ENCODE data around the gene LYRM1.
"Not testable (repeated sequence)": the region's sequence is repeated elsewhere in the genome, so short reads cannot be mapped to it uniquely, and the experiment has no call there.

LYRM1 gene, protein sequence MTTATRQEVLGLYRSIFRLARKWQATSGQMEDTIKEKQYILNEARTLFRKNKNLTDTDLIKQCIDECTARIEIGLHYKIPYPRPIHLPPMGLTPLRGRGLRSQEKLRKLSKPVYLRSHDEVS

DNA sequence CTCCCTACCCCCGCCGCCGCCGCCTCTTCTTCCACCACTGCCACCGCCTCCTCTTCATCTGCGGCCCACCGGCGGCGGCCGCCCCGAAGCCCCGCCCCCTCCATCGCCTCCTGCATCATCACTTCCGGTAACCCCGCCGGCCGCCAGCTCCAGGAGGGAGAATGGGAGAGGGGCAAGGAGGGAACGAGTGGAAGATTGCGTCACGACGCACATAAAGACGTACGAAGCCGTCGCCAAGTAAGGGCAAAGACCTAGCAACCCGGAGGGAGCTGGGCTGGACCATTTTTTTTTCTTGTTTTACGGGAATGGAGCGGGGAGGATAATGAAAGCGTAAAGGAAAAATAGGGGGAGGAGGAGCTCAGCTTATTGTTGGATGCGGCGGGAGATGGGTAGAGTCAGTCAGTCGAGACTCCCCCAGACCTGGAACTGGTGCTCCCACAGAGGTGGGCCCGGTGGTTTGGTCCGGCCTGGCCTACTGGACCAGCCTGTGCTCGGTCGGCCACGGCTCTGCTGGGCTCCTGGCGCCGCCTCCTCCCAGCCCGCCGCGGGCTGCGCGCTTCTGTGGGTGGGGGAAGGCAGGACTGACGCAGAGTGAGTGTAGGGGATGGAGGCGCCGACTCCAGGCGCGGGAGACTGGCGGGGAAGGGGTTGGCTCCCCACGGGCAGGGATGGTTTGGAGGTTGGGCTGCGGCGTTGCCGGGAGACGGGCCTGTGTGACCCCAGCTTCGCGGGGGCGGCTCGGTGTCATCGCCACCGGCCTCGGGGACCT, at the start of gene LYRM1, which contains the start of gene DCUN1D3:
LYRM1 (plus strand) TSS at position 473 of the 769 bp plus-strand sequence. CDS start 14,785 bp downstream, outside the sequence.
DCUN1D3 (minus strand) TSS at position 60 of the 769 bp plus-strand sequence. CDS start 37,820 bp downstream, outside the sequence.
- DNase-seq = peak; percentile 92

DNA sequence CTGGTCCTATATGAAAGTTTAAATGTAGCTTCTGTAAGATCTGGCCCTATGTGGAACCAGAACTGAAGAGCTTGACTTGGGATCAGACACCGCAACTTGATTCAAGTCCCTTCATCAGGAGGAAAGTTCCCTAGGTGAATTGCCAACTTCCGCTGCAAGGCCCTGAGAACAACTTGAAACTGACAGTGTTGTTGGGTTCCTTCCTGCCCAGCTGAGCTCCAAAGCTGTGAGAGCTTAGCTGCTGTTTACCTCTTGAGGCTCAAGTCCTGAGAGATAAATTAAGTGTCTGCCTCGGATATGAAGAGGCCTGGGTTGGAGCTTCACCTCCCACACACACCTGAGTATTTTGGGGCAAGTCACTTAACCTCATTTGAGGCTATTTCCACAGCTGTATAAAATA, 49.6 kb upstream of the LYRM1 start:
- DNase-seq = no peak

DNA sequence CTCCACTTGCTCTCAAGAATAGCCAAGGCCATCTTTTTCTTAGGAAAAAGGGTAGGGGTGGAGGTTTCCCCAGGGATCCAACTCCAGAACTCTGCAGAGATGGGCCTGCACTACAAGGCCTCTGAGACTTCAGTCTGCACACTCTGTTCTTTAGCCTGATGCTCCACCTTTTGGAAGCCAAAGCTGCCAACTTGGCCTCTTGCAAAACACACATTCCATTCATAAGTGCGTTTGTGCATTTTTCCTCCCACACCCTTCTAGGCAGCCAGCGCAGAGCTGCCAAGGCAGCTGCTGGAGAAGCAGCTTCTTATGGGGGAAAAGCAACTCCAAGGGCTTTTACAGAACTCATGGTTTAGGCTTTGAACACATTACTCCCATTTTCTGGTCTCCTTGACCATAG, 49.0 kb upstream of the LYRM1 start:
- no peak for DNase-seq

DNA sequence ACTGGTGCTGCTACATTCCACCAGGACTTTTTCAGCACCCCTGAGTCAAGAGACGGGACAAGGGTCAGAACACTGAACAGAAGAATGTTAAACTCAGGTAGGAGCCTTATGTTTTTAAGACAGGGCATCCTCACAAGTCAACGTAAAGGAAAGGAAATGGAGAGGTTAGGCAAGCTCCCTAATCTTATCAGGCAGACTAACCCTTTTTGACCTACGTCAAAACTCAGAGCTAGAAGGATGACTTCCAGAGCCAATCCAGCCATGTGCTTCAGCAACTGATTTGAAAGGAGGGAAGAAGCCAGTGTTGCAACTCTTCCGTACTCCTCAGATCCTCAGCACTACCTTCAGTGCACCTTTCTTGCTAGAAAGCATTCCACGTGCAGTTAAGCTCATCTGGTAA, 47.4 kb upstream of the LYRM1 start:
- DNase-seq = no peak

DNA sequence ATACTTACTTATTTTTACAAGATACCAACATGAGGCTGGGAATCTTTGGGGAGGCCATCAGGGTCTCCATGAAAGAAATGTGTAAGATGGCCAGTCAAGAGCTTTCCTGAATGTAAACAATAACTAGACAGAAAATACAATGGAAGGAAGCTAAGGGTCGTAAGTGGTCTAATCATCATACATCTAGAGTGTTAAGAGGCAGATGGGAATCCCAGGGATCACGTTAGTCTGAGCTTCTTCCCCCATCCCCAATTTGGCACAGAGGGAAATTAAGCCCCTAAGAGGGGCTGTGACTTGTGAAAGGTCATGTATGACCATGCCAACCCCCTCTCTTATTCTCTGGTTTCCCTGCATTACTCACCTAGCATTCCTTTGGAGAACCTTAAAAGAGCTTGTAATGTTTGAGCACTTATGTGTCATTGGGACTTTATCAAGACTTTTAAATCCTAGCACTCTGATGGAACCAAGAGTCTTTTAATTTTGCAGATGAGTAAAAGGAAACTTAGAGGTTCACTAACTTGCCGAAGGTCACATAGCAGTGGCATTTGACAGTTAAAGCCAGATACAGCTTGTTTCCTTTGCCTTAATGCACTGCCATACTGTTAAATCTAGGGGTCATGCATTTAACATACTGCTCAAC, 46.5 kb upstream of the LYRM1 start:
- DNase-seq = no peak

DNA sequence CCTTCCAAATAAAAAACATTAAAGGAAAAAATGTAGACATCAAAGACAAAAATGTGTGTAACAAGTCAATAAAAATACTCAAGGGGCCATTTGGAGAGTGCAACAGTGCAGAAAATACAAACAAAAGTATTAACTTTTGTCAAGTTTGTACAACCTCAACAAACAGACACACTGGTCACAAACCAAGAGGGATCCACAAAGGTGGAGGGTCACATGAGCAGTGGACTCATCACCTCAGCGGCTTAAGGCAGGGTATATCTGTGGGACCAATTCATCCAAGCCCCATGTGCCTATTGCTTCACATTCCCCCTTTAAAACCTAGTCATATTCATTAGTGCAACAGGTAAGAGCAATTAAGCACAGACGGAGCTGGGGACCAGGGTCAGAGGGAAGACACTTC, 45.6 kb upstream of the LYRM1 start:
- no peak for DNase-seq

DNA sequence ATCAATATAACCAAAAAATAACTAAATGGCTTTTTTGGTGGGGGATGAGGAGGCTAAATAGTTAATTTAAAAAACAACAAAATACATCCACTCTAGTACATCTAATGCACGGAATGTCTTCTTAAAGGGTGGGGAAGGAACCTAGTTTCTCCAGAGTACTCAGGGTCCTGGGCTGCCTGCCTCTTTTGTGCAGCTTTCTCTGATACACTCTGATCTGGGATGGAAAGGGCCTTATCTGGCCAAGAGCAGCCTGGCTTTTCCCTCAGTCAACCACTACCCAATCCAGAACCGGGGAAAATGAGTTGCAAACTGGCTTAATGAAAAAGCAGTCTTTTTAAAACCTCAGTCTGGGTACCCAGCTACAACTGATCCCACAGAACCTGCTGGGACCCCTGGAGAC, 43.3 kb upstream of the LYRM1 start:
- no peak for DNase-seq

DNA sequence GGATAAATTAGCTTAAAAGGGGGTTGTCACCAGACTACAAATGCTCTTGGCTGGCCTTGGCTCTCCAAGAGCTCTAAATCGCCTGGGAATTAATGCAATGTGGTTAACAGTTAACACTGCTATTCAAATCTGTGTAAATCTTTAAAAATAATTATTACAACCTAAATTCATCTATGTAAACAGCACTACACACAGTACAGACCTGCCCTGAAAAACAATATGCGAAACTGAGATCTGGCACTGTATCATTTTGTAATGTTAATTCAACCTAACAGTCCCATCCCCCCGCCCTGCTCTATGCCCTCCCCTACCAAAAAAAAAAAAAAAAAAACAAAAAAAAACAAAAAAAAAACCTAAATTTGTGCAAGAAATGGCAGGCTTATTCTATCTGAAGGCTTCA, 41.3 kb upstream of the LYRM1 start:
- DNase-seq = no peak

DNA sequence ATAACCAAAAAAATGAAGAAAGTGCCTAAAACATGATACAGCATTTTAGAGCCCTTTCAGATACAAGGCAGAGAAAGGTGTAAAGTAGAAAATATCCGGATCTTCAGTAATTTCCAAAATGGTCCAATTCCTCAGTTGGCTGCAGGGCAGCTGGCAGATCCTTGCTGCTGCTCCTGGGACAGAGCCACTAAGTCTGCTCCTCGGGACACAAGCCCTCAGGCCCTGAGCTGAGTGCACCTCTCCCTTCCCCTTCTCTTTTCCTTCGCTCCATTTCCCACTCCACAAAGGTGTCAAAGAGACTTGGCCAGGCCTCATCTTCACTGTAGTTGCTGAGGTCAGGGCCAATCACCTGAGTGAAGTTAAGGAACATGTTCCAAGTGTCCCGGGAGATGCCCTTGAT, 40.9 kb upstream of the LYRM1 start:
- DNase-seq = no peak

DNA sequence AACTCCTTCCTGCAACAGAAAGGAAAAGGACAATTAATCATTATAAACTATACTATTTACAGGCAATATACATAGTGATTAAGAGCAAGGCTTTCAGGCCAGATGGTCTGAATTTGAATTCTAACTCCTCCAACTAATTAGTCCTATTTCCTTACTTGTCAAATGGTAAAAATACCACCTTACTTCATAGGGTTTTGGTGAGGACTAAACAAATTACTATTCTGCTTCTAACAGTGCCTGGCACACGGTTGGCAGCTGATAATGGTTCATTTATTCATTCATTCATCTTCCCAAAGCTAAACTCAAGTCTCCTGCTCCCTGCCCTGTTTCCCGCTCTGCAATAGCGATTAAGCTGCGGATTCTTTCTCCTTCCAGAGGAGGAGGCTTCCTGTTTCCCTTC, 40.2 kb upstream of the LYRM1 start:
- DNase-seq = no peak

DNA sequence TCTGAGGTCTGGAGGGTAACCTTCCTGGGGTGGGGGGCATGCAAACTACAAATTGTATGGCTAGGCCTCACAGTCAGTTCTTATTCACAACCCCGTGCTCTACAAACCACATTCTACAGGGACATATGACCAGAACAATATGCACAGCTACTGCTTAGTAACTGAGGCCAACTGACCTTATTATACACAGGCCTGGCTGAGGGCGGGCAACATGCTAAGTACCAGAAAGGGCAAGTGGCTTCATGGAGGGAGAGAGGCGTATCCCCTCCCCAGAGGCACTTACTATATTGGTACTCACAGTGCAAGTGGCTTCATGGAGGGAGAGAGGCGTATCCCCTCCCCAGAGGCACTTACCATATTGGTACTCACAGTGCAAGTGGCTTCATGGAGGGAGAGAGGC, 39.6 kb upstream of the LYRM1 start:
- not testable (repeated sequence) for DNase-seq

DNA sequence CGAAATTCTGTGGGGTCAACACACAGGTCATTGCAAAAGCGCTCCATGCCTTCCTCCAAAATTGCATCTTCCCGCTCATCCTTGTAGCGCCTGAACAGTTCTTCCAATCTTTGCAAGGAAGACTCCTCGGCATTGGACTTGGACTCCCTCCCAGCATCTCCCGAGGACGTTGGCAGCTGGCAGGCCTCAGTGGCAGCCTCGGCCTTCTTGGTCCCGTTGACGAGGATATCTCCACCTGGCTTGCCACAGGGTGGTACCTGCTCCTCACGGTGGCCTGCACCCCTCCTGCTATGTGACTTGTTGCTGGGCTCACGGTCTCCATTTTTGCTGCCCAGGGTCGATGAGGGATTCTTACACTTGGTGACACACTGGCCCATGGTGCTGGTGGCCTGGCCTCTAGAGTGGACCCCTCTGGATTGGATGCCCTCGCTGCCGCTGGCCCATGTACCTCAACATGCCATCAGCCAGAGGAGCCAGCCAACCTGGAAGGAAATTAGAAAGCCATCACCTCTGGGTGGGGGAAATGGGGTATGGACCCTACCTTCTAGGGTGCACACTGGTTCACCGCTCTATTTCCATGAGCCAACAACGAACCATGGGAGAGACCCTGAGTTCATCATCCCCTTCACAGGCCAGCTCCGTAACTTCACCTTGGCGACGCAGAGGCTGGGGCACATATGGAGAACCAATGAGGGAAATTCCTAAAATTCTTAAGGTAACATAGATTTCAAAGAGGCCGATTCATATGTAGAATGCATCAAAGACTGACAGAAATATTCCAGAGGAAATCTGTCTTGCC, 38.2 kb upstream of the LYRM1 start:
- DNase-seq = no peak

DNA sequence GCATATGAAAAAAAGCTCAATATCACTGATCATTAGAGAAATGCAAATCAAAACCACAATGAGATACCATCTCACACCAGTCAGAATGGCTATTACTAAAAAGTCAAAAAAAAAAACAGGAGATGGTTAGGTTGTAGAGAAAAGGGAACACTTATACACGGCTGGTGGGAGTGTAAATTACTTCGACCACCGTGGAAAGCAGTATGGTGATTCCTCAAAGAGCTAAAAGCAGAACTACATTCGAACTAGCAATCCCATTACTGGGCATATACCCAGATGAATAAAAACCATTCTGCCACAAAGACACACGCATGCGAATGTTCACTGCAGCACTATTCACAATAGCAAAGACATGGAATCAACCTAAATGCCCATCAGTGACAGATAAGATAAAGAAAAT, 36.2 kb upstream of the LYRM1 start:
- DNase-seq = not testable (repeated sequence)

DNA sequence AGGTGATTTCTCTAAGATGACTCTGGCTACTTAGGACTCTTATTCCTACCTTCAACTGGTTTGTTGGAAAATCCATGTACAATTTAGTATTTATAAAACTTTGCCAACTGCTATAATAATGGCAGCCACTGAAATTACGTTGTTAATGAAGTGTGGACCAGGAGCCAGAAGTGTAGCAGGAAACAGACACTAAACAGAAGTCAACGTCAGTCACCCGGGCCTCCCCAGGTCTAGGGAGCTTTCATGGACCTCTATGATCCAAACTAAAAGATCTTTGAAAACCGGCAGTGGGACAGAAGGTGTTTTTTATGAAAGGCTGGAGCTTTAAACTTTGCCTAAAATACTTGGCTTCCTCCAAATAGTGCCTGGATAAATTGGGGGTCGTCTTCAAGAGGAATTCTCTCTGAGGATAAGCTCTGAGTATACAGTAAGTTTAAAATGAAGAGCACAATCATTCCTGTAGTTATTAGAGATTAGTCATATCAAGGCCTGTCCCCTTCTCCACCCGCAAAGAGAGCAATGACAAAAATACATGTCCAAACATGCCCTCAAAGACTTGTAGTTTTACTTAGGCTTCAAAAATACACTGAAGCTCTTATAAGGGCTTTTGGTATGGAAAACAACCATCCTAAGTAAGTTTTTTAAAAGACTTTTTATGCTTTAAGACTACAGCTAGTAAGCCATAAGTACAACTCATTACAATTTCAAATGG, 35.0 kb upstream of the LYRM1 start:
- no peak for DNase-seq

DNA sequence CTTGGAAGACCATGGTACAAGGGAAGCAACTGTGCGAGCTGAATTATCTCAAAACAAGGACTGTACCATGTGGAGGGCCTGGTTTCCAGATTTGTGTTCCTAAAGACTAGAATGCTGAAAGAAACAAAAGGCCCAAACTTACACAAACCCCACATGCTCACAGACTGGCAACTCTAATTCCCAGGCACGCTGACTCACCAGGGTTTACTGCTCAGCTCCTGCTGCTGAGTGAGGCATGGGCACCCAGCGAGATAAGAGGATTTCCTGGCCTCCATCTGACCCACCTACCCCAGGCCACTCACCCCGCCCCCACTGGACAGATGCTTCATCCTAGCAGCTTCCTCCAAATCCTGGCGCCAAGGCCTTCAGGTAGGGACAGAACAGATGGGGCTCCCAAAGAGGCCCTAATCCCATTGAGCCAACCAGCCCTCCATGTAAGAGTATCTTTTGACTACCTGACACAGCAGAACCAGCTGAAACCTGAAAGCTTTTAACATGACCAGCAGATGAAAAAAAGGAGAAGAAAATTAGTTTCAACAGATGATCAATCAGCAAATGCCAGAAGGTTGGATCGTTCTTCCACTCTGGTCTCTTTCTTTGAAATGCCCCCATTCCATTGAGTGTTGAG, 34.3 kb upstream of the LYRM1 start:
- no peak for DNase-seq

DNA sequence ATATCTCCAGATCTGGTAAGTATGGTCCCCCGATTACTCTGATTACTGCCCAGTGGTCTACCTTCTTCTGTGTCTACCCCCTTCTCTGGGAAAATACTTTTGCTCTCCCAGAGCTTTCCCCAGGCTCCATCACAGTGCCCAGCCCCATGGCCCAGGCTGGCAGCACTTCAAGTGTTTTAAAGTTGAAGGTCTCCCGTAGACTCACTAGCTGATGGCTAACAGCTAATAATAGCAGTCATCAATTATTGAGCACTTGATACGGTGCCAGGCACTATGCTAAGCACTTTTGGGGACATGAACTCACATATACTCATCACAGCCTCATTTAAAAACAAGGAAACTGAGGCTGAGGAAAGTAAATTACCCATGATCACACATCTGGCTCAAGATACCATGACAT, 33.8 kb upstream of the LYRM1 start:
- DNase-seq = no peak

DNA sequence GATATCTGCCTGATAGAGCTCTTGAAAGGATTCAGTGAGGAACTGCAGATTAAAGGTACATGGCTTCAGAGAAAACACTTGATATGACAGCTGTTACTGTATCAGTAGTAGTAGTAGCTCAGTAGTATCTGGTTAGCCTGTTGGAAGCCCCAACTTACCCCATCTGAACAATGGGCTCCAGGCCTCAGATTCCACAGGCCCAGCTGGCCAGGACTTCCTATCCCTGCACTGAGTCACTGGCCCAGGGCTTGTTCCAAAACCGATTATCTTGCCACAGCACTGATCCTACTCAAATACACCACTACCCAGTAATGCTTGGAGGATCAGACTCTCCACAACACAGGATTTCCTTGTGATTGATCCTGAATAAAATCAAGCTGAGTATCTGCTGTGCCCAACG, 33.0 kb upstream of the LYRM1 start:
- no peak for DNase-seq

DNA sequence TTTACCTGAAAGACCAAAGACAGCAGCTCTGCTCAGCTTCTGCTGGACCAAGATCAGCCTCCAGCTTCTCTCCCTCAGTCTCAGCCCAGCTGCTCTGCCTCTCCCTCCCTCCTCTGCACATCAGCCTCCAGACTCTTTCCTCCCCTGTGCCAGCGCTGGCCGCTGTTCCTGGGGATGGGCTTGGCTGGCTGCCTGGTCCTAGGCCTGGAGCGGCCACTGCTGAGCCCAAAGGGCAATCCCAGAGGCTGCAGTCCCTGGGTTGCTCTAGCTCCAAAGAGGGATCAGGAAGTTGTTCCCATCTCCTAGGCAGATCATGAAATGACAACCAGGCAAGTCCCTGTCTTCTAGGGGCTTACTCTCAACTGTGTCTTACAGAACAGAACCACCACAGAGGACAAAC, 31.7 kb upstream of the LYRM1 start:
- no peak for DNase-seq

DNA sequence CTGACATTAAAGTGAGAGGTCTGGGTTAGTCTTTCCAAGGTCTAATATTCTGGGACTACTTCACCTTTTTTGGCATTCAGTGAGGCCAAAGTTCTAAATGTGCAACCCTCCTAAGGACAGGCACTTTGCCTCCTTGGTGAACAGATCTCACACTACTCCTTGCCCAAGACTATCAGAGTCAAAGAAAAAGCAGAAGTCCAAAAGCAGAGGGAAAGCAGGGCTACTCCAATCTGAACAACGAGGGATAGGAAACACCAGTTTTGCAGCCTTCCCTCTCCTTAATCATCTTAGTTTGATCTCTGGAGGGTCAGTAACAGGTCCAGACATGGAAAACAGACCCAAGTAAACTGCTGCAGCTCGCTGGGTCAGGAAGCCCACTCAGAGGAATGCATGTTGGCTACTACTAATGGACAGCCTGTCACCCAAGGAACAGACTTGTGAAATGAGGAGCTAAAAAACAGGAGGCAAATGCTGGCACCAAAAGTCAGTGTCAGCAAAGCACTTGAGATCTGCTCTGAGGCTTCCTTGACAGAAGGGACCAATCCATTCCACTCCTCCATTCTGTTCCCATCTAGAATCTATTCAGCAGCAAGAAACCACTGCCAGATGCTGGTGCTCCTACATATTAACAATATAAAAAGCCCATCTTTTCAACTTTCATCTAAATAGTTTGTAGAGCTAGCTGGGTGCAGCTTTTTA, 30.3 kb upstream of the LYRM1 start:
- DNase-seq = no peak

DNA sequence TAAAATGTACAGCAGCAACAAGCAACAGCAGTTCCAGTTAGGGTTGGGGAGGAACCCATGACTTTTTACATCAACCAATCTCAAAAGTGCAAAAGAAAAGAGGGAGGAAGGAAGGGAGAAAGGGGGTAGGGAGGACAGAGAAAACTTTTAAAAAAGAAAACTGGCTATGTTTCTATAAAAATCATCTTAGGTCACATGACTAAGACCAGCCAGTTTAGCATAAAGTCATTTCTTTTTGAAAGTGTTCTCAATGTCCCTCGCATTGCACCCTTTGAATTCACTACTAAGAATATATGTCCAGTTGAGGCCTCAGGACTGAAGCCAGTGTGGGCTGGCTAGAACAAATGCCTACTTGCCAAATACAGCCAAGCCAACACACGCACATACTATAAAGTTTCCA, 29.3 kb upstream of the LYRM1 start:
- DNase-seq = no peak

DNA sequence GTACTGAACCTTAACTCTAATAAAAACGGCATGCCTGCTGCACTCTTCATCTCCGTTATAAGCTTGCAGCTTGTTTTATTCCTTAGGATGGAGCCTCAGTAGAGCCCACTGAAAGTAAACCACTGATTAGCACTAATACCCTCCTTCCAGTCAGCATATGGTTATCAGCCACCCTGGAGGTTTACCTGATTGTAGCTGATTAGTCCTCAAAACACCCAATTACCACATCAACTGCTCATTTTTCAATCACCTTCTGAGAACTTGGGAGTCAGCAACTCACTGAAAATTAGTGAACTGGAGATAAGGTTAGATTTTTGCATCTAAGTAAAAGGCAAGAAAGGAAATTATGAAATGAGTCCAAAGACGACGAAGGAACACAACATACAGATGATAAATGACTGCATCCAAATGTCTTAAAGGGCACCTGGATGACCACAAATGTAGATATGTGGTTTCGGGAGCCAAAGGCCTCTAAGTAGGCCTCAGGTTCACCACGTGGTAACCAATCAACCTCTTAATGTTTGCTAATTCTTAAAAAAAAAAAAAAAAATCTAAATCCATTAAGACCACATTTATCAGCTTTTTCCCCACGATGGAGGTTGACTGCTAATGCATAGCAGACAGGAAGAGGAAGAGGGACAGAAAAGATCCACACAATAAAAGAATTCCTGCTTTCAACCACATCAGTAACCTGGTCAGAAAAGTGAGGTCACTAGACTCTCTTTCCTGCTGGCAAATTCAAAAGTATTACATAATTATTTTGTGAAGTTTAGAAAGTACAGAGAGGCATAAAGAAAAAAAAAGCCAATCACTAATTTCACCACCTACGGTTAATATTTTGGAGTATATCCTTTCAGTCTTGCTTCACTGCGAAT, 28.4 kb upstream of the LYRM1 start:
- no peak for DNase-seq
